NCI-H2196 treated with DMSO at 0.1 percent for 48 hours (cell line): Measurements from ENCODE around the gene DDI1.

Experiments used
- DNase-seq: peaks from one replicate; lab custom pipeline; 2025; ENCODE audit not compliant: unreplicated experiment; lab: John Stamatoyannopoulos, UW

DDI1 gene

GRCh38 chr11:104075706-104076105, 39.3 kb downstream of the DDI1 start:
- DNase-seq, result no peak

- no peak for DNase-seq
These were observed 40.0 kb downstream of the DDI1 start for GRCh38 chr11:104076455-104076854.

GRCh38 chr11:104078245-104078644, 41.8 kb downstream of the DDI1 start:
- DNase-seq, result no peak

- DNase-seq, result no peak
These were observed 42.6 kb downstream of the DDI1 start for GRCh38 chr11:104078995-104079394.

GRCh38 chr11:104086621-104087020, 50.2 kb downstream of the DDI1 start:
- no peak for DNase-seq
